Body of pancreas (tissue), 4 donors: ENCODE results near the gene ING5. TPM values are rescaled to one million over a fixed set of nuclear protein-coding genes. Genes with fewer than 3 reads are reported as not detected.

Experiments used
- ATAC-seq: fragments of 150-250 bp; one replicate; pipeline ENCODE4 v1.9.1; 2016
- DNase-seq, 4 donors: peaks; one replicate each; pipeline ENCODE4 v3.0.0-alpha.2; 2019
- H3K27ac ChIP-seq, 4 donors: fragments of 200-600 bp; sonication (generic); 1 replicate in 3 of 4; 2 replicates in 1 of 4; pipeline versions ENCODE4 v1.5.1 to v1.6.1; 2016 to 2019; ENCODE audit warnings: mild to moderate bottlenecking in 1 of 4, mixed read lengths in 1 of 4, moderate library complexity in 1 of 4
- H3K27me3 ChIP-seq, 2 donors: fragments of 200-600 bp; sonication (generic); one replicate each; pipeline ENCODE4 v1.6.0; 2016; ENCODE audit warnings: mild to moderate bottlenecking in 1 of 2
- H3K36me3 ChIP-seq, 2 donors: fragments of 200-600 bp; sonication (generic); replicated peaks in 1 of 2; 2 replicates each; pipeline ENCODE4 v1.5.1; 2016; ENCODE audit warnings: low read depth in 2 of 2; ENCODE audit not compliant: insufficient read depth in 1 of 2
- H3K4me1 ChIP-seq: fragments of 200-600 bp; sonication (generic); one replicate; pipeline ENCODE4 v1.6.0; 2016
- H3K4me3 ChIP-seq, 2 donors: fragments of 200-600 bp; sonication (generic); 1 replicate in 1 of 2; 2 replicates in 1 of 2; pipeline ENCODE4 v1.5.1; 2016 to 2019
- H3K9me3 ChIP-seq, 3 donors: fragments of 200-600 bp; sonication (generic); 1 replicate in 2 of 3; 2 replicates in 1 of 3; pipeline ENCODE4 v1.5.1; 2016
- POLR2A ChIP-seq, 3 donors: fragments of 450-650 bp; IDR thresholded peaks; one replicate each; pipeline ENCODE4 v1.6.1; 2016; ENCODE audit warnings: antibody characterized with exemption in 3 of 3, mild to moderate bottlenecking in 2 of 3
- WGBS, 2 donors: methylation state at CpG; one replicate each; pipeline ENCODE4 v1.1.5; 2017; 5-methylcytosine and 5-hydroxymethylcytosine counted together
- intact Hi-C: fragments of 100-400 bp; cut with DNase I; formaldehyde crosslinking; loops from one replicate; pipeline ENCODE4 v1.15.1; 2023
- total RNA-seq, 2 donors: library from RNA; depleted of rRNA; stranded (reverse); fragments of >200 nt; gene quantifications; one replicate each; pipeline ENCODE4 v1.1.0, GENCODE V29; 2016
- TF ChIP-seq, protein P1 (sequence below), 7 experiments: fragments of 450-650 bp in 4 of 7; fragments of 200-600 bp in 3 of 7; sonication (generic) in 3 of 7; IDR thresholded peaks; one replicate each; pipeline ENCODE4 v1.5.1; 2016 to 2019; ENCODE audit warnings: antibody characterized with exemption in 7 of 7

Gene ING5
- total RNA-seq, 2 donors from 2014 or later, result 28.5 to 89.0 TPM

DNA sequence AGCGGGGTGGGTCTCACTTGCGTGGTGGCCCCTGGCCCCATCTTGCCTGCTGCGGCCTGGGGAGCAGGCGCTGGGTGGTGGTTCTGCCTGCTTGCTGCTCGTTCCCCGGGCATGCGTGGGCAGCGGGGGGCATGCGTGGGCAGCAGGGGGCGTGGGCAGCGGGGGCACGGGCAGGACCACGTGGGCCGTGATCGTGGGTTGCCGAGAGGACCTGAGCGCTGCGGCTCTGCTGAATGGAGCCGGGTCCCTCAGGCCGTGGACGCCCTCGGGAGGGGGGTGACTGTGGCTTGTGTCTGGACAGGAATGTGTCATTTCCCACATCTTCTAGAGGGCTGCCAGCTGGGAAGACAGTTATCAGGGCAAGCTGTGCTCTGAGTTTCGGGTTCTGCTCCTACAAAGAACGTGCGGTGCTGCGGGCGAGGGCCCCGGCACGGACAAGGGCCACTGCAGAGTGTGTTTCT is 66.4 kb downstream of the ING5 start:
- ATAC-seq (no peak), DNase-seq (no peak)
- intact Hi-C loops, result no loop called here
- WGBS, 2 donors, result 90 to 98% methylated on average over 14 to 27 of the region's 29 CpGs
- TF ChIP-seq, protein P1, sequence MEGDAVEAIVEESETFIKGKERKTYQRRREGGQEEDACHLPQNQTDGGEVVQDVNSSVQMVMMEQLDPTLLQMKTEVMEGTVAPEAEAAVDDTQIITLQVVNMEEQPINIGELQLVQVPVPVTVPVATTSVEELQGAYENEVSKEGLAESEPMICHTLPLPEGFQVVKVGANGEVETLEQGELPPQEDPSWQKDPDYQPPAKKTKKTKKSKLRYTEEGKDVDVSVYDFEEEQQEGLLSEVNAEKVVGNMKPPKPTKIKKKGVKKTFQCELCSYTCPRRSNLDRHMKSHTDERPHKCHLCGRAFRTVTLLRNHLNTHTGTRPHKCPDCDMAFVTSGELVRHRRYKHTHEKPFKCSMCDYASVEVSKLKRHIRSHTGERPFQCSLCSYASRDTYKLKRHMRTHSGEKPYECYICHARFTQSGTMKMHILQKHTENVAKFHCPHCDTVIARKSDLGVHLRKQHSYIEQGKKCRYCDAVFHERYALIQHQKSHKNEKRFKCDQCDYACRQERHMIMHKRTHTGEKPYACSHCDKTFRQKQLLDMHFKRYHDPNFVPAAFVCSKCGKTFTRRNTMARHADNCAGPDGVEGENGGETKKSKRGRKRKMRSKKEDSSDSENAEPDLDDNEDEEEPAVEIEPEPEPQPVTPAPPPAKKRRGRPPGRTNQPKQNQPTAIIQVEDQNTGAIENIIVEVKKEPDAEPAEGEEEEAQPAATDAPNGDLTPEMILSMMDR (IDR thresholded peaks at IDR 0.05), result no peak
- no peak for TF ChIP-seq POLR2A (IDR thresholded peaks at IDR 0.05)
- H3K27ac ChIP-seq, result no peak overlapping the region
- H3K4me3 ChIP-seq, result no peak overlapping the region
- H3K4me1 ChIP-seq, result no peaks in the 10 kb centered on the region
- no peaks in the 10 kb centered on the region for H3K36me3 ChIP-seq
- no peaks in the 10 kb centered on the region for H3K9me3 ChIP-seq
- no peaks in the 10 kb centered on the region for H3K27me3 ChIP-seq

DNA sequence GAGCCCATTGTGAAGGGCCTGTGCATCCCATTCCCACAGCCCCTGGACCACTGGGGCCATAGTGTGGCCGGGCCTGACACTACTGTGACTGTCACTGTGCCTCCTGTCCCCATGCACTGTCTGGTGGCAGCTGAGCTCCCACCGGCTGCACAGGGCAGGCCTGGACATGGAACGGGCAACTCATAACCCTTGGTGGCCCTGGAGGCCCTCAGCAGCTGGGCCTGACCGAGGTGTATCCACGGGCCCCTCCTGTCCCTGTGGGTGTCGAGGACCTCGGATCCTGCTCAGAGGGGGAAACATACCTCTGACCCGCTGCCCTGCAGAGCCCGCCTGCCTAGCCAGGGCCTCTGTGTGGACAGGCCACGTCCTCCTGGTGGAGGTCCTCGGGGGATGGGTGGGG is 67.0 kb downstream of the ING5 start:
- Histone ChIP-seq H3K27me3 (no peaks in the 10 kb centered on the region), H3K9me3 (no peaks in the 10 kb centered on the region), H3K4me3 (no peak overlapping the region), H3K4me1 (no peaks in the 10 kb centered on the region), H3K27ac (no peak overlapping the region), H3K36me3 (no peaks in the 10 kb centered on the region)
- ATAC-seq (no peak), DNase-seq (no peak)
- no peak for TF ChIP-seq POLR2A (IDR thresholded peaks at IDR 0.05)
- TF ChIP-seq, protein P1 (IDR thresholded peaks at IDR 0.05), result no peak
- 83 to 97% methylated on average over 3 to 5 of the region's 11 CpGs for WGBS, 2 donors
- intact Hi-C loops, result no loop called here

DNA sequence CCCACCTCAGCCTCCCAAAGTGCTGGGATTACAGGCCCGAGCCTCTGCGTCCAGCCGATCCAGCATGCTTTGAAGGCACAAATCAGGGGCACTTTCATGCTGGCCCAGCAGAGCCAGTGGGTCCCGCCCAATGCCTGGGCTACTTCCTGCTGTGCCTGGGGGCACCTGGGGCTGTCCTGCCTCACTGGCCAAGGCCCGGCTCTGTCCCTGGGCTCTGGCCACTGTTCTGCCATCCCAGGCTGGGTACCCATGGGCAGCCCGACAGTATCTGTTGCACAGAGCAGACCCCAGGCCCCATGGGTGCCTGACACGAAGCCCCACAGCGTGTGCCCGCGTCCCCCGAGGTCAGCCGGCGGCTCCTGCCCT is 68.0 kb downstream of the ING5 start:
- H3K4me1 ChIP-seq, result no peaks in the 10 kb centered on the region
- peaks cover 0 to 3% of the 10 kb centered on the region in 2 donors for H3K27me3 ChIP-seq
- no peak overlapping the region for H3K27ac ChIP-seq
- ATAC-seq (no peak), DNase-seq (no peak)
- H3K36me3 ChIP-seq, result no peaks in the 10 kb centered on the region
- no peak for TF ChIP-seq POLR2A (IDR thresholded peaks at IDR 0.05)
- TF ChIP-seq, protein P1 (IDR thresholded peaks at IDR 0.05), result no peak
- H3K4me3 ChIP-seq, result no peak overlapping the region
- intact Hi-C loops, result no loop called here
- WGBS, 2 donors, result 81 to 87% methylated on average over 7 to 13 of the region's 13 CpGs
- no peaks in the 10 kb centered on the region for H3K9me3 ChIP-seq

DNA sequence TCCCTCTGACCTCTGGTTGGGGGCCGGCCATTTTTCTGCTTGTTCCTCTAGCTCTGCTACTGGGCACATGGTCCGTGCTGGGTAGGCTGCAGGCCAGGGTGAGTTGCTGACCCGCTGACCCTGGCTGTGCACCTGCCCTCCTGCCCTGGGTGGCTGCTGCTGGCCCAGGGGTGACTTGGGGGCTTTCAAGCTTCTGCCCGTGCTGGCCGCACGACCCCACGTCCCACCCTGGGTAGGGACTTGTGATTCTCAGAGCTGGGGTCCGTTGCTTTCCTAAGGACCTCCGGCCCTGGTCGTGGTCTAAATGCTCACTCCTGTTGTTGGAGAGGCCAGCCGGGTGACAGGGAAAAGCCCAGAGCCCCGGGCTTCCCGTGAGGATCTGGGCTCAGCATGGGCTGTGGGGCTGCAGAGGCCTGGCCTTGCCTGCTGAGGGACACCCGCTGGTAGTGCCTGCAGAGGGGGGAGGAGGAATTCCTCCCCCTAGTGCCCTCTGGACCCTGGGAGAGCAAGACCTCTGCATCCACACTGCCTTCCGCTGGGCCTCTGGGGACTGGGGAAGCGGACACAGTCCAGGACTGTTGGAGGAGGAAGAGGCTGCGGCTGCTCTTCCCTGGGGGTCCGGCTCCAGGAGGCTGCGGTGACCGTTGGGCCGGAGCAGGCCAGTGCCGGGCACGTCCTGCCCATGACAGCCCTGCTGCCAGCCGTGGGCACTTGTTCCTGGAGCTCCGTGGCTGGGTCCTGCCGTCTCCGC is 68.5 kb downstream of the ING5 start:
- Histone ChIP-seq H3K27me3 (peaks cover 0 to 5% of the 10 kb centered on the region in 2 donors), H3K27ac (no peak overlapping the region), H3K4me1 (no peaks in the 10 kb centered on the region), H3K36me3 (no peaks in the 10 kb centered on the region), H3K4me3 (no peak overlapping the region), H3K9me3 (no peaks in the 10 kb centered on the region)
- WGBS, 2 donors, result 40 to 53% methylated on average over 9 to 27 of the region's 27 CpGs
- TF ChIP-seq POLR2A (IDR thresholded peaks at IDR 0.05), result no peak
- TF ChIP-seq, protein P1 (IDR thresholded peaks at IDR 0.05), result no peak
- no peak for DNase-seq
- ATAC-seq, result no peak
- intact Hi-C loops, result no loop called here

DNA sequence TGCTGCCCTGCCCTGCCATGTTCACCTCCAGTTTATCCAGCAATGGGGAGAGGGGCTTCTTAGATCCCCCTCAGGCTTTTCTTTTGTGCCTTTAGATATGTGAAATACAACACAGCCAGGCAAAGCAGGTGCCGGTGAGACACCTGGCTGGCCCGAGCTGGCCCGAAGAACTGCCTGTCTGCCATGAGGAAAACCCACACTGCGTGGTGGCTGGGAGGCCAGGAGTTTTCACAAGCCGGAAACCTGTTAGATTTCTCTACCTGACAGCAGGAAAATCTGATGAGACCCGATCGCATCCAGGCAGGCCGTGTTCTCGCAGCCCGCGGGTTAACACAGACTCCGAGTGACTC is 69.1 kb downstream of the ING5 start:
- TF ChIP-seq POLR2A (IDR thresholded peaks at IDR 0.05), result no peak
- TF ChIP-seq, protein P1 (IDR thresholded peaks at IDR 0.05), result no peak
- intact Hi-C loops, result no loop called here
- peaks cover 0 to 5% of the 10 kb centered on the region in 2 donors for H3K27me3 ChIP-seq
- DNase-seq (no peak), ATAC-seq (no peak)
- H3K9me3 ChIP-seq, result no peaks in the 10 kb centered on the region
- no peak overlapping the region for H3K27ac ChIP-seq
- no peaks in the 10 kb centered on the region for H3K4me1 ChIP-seq
- WGBS, 2 donors, result 82 to 87% methylated on average over 9 to 12 of the region's 12 CpGs
- no peak overlapping the region for H3K4me3 ChIP-seq
- H3K36me3 ChIP-seq, result no peaks in the 10 kb centered on the region
